Left renal pelvis (tissue), 4 donors: ENCODE data around the gene PGAM1. TPM values are rescaled to one million over a fixed set of nuclear protein-coding genes. Genes with fewer than 3 reads are reported as not detected.
"Not testable (repeated sequence)": the region's sequence is repeated elsewhere in the genome, so short reads cannot be mapped to it uniquely, and the experiment has no call there.

Experiments used
- DNase-seq, 4 donors: peaks; one replicate each; pipeline ENCODE4 v3.0.0-alpha.2; 2013; ENCODE audit warnings: low read depth in 4 of 4, low spot score in 3 of 4
- polyA plus RNA-seq, 4 donors: library from polyadenylated mRNA; unstranded; fragments of 120-200 nt; gene quantifications; one replicate each; pipeline ENCODE4 v1.2.1, GENCODE V29; 2013; ENCODE audit not compliant: insufficient read length in 4 of 4

Gene PGAM1
- polyA plus RNA-seq, result 100 to 1,000 TPM; 174 to 184 (median 179) TPM

DNA sequence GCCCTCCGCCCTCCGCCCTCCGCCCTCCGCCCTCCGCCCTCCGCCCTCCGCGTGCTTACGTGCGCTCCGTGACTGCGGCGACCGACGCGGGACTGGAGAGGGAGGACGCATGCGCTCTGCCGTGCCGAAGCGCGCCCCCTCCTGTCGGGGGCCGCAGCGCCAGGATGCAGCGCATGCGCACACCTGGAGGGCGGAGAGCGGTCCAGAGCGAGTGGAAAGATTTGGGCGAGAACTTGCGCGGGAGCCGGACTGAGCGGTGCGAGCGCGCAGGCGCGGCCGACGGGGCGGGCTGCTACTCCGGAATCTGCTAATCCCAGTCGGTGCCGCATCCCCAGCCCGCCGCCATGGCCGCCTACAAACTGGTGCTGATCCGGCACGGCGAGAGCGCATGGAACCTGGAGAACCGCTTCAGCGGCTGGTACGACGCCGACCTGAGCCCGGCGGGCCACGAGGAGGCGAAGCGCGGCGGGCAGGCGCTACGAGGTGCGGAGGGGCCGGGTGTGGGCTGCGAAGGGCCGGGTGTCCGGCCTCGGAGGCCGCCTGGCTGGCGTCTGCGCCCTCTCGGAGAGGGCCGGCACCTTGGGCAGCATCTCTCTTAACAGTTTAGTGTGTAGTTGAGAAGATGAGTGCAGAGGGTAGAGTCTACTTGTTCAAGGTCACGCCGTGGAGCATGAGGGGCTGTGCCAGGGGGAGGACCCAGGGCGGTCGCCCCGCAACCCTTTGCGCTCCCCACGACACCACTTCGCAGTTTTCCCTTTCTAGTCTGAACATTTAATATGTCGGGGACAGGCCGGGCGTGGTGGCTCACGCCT, at the start of gene PGAM1:
Gene PGAM1 (plus strand): TSS at position 228 of the 812 bp plus-strand sequence. CDS start 117 bp downstream, at position 345.
- peak; percentile 90 to 94 (median 90) for DNase-seq

DNA sequence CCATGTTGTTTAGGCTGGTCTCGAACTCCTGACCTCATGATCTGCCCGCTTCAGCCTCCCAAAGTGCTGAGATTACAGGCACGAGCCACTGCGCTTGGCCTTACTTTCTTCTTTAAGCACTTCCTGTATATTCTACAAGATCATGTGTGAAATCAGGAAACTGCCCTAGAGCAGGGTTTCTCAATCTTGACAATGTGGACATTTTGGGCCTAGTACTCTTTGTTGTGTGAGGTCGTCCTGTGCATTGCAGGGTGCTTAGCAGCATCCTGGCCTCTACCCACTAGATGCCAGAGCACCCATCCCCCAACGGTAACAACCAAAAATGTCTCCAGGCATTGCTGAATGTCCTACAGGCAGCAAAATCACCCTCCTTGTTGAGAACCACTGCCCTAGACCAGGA, 49.6 kb upstream of the PGAM1 start:
- no peak for DNase-seq

DNA sequence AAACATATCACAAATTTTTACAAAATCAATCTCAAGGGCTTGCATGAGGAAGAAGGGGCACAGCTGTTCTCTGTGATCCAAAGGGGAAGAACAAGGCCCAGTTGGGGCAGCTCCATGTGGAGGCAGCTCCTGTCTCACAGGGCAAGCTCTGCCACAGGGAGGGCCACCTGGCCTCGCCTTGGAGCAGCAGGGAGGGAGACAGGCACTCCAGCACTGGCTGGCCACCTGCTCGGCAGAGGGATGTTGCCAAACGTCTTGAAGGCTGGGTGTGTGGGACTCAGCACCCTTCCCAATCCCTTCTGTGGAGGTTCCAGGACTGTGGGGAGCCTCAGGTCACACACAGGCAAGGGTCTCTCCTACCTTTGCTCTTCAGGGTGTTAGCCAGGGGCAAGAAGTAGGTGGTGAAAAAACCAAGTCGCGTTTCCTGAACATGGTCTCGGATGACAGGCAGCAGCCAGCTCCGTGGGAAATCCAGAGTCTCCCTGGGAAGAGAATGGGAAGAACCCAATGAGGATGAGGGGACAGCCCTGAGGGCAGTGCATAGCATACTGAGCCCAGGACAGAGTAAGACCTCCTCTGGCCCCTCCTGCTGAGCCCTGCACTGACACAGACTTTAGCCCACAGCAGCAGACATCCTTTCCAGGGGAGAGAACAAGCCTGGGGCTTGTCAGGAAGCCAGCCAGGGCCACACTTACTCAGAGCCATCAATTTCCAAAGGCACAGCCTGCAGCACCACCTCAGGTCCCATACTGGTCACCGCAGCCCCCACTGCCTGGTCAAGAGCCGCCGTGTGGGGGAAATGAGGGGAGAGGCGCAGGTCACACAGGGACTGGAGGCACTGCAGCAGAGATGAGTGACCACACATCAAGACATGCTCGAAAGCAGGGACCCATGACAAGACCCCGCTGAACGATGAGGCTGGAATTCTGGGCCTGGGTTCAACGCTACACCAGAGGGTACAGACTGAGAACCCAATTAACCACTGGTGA, 46.8 kb upstream of the PGAM1 start:
- DNase-seq, result no peak

DNA sequence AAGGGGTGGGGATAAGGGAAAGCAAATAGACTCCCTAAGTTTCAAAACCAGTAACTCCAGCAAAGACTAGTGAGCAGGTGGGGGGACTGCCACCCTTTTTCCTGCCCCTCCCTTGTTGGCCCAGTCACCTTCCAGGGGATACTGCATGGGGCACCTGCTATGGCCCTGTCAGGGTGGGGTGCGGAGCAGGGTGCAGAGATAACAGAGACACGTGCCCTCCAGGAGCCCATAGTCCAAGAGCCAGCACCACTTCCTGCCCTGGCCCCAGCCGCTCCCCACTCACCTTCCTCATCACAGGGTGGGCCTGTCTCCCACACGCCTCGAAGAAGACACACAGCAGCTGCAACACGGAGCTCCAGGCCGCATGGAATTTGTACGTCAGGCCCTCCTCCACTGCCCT, 45.5 kb upstream of the PGAM1 start:
- no peak for DNase-seq

DNA sequence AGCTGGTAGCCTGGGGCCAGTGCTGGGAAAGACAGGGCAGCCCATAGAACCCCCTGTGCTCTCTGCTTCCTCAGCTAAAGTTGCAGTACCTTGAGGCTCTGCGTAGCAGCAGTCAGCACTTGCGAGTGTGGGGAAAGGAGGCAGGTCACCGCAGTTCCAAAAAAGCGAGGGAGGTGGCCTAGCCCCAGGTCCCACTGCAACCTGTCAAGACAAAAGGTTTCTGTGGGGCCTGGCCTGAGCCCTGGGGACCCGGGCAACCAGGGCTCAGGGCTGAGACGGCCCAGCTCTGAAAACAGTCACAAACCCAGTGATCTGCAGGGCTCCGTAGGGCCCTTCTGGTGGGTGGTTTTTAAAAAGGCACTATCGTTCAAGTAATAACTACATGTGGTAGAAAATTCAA, 44.4 kb upstream of the PGAM1 start:
- DNase-seq, result no peak

DNA sequence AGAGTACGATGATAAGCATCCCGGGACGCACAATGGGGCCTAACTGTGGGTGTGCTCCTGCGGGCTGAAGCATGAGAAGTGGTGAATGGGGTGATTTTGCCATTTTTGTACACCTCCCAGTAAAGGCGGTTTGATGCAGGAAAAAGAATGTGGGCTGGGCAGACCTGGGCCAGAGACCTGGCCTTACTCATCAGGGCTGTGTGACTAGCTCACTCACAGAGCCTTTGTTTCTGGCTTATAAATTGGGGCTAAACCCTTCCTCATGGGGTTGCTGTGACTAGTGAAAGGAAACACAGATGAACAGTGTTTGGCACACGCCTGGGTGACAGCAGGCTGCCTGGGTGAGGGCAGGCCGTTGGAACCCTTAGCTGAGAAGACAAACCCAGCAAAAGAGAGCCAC, 42.8 kb upstream of the PGAM1 start:
- DNase-seq, result no peak

DNA sequence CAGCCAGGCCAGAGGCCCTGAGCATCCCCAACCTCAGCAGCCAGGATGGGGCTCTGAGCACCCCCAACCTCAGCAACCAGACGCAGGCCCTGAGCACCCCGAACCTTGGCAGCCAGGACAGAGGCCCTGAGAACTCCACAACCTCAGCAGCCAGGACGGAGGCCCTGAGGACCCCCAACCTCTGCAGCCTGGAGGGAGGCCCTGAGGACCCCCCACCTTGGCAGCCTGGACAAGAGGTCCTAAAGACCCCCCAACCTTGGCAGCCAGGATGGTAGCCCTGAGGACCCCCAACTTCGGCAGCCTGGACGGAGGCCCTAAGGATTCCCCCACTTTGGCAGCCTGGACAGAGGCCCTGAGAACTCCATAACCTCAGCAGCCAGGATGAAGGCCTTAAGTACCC, 41.8 kb upstream of the PGAM1 start:
- DNase-seq, result no peak

DNA sequence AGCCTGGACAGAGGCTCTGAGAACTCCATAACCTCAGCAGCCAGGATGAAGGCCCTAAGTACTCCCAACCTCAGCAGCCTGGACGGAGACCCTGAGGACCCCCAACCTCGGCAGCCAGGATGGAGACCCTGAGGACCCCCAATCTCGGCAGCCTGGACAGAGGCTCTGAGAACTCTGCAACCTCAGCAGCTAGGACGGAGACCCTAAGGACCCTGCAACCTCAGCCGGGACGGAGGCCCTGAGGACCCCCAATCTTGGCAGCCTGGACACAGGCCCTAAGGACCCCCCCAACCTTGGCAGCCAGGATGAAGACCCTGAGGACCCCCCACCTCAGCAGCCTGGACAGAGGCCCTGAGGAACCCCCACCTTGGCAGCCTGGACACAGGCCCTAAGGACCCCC, 41.4 kb upstream of the PGAM1 start:
- DNase-seq, result no peak

DNA sequence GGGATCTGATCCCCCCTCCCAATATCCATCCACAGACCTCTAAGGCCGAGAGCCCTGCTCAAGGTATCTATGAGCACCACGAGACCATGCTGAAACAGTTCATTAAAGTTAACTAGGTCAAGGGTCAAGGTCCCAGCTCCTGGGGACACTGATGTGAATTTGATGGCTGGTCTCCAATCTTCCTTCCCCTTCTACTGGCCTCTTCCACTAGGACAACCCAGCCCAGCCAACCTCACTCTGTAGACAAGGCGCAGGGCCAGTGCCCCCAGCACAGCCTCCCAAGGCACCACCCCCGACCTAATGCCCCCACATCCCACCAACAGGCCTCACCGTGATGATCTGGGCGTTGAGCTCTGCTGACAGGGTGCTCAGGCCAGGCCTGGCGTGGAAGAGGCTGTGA, 40.4 kb upstream of the PGAM1 start:
- no peak for DNase-seq

DNA sequence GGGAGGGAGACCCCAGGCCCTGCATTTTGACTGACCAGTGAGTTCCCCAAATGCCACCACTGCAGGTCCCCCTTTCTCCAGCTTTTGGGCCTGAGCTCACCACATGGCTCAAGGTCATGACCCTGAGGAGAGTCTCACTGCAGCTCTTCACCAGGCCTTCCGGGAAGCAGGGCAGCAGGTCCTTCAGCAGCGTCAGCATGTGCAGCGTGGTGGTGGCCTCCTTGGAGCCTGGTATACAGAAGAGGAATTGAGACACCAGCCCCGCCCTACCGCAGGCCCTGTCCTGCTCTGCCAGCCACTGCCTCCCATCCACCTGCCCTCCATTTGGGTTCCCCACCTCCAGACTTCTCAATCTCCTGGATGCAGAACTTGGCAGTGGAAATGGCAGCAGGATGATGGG, 37.8 kb upstream of the PGAM1 start:
- no peak for DNase-seq

DNA sequence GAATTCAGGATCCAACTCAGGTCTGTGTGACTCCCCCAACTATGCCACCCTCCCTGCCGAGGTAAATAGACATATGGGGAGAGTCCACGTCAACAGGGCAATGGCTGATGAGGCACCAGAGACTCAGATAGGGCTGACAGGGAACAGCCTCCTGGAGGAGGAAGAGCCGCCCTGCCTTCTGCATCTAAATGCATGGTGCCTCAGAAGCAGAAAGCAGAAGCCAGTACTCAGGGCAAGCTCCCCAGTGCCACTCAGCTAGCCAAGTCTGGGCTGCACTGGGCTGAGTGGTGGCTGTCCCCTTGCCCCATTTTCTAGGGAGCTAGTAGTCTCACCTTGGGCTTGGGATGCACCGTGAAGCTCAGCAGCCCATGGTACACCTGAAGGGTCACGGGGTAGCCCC, 35.9 kb upstream of the PGAM1 start:
- DNase-seq, result no peak

DNA sequence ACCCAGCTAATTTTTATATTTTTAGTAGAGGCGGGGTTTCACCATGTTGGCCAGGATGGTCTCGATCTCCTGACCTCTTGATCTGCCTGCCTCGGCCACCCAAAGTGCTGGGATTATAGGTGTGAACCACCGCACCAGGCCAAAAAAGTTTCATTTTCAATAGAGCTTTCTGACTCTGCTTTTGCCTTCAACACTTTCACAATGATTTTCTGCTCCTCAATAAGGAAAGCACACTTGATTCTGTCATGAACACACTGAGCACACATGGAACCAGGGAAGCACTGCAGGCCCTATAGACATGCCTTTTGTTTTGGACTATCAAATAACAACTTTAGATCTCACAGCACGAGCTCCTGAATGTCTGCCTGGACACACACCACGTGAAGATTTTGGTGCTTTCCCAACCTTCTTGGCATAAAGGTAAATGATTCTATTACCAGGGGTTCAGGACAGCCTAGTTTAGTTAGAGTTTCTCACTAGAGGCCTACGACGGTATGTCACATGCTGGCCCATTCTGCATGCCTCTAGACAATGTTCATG, 32.9 kb upstream of the PGAM1 start:
- no peak for DNase-seq

DNA sequence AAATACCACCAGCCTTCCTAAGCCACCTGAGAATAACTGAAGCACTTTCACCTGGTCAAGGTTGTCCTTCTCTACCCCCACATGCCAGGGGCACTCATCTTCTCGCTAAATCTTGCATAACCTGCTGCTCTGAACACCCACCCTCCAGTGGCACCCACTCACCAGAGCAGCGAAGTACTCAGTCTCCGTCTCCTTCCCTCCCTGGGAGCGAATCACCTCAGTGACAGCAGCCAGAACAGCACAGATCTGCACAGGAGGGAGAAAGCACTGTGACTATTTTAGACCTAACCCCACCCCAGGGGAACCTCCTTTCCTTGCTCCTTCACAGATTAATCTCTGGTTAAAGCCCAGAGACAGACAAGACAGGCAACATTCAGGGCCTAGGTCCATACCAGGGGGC, 29.9 kb upstream of the PGAM1 start:
- DNase-seq, result no peak

DNA sequence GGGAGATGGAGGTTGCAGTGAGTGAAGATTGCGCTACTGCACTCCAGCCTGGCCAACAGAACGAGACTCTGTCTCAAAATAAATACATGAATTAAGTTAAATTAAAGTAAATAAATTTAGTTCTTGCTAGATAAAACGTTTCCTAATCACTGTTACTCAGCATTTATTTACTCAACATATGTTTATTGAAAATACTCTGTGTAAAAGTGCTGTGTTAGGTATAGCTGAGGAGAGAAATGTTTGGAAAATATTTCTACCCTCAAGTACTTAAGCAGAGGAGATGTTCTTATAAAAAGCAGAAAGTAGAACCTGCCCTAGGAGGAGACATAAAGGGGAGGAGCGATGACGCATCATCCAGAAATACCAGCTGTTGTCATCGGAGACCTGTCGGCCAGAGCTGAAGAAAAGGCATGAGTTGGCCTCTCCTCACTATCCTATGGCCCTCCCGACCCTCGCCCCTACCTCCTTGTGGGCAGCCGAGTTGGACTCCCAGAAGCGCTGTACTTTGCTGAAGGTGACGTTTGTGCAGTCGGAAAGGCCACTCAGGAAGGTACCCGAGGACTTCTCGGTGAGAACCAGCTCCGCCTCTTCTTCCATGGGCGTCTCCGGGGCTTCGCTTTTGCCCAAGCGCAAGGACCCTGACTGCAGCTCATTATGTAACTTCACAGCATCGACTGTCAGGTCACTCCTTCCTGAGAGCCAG, 26.0 kb upstream of the PGAM1 start:
- no peak for DNase-seq

DNA sequence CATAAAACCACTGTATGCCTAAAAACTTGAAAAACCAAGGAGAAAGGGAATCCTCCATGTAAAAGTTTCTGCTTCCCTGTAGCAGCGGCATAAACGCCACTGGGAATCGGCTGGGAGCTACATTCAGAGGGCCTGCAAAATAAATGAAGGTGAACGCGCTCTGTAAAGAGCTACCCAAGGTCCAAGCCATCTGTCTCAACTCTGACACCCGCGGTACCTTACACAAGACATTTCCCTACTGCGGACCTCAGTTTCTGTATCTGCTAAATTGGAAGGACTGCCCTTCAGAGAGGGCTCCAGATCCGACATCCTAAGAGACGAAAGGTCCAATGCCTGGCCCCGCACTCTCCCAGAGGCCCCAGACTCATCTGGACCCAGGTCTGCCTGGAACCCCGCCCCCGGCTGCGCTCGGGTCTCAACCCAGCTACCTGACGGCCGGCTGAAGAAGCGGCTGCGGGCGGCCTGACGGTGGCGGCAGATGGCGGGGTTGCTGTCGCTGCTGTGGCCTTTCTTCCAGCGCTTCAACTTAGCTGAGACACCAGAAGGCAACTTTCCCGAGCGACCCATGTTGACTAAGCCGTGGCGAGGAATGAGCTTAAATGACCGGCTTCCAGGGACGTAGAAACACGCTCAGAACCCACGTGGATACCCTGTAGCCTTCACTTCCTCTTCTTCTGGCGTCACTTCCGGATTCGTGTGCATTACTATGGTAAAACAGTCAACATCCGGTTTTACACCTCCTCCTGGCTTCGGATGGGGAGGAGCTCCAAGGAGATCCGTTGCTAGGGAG, 25.1 kb upstream of the PGAM1 start, which contains the start of gene RRP12:
Gene RRP12 (minus strand): TSS at position 676 of the 790 bp plus-strand sequence. CDS start 109 bp downstream, at position 567.
- DNase-seq, result peak; percentile 93 to 97 (median 96)

DNA sequence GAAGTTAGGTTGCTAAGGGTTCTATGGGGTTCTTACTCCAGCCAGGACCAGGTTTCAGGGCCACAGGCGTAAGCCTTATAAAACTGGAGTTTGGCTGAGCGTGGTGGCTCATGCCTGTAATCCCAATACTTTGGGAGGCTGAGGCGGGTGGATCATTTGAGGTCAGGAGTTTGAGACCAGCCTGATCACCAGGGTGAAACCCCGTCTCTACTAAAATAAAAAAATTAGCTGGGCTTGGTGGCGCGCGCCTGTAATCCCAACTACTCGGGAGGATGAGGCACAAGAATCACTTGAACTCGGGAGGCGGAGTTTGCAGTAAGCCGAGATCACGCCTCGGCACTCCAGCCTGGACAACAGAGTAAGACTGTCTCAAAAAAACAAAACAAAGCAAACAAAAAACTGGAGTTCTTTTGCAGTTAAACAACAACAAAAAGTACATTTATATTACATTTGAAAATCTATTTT, 24.5 kb upstream of the PGAM1 start:
- no peak for DNase-seq

DNA sequence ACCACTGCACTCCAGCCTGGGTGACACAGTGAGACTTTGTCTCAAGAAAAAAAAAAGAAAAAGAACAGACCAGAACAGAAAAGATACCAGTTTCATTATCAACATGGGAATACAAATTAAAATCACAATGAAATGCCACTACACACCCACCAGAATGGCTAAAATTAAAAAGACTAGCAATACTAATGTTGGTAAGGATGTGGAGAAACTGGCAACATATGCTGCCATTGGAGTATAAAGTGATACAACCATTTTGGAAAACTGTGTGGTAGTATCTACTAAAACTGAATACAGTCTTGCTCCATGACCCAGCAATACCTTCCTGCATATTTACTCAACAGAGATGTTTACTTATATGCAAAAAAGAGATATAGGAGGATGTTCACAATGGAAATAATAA, 21.9 kb upstream of the PGAM1 start:
- no peak for DNase-seq

DNA sequence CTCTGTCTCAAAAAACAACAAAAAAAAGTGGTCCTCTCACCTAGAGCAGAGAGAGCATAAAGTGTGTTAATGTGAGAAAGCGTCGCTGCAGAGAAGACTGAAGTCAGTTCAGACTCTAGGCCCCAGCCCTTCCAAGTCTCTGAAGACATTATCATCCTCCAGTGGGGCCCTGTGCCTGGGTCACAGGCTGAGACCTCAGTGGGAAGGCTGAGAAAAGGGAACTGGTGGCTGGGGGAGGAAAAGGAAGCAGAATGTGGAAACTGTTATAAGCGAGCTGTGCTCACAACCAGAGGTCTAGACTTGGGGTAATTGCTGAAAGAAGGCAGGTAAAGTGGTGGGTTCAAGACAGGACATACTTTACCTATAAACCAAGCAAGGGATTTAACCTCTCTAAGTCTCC, 19.9 kb upstream of the PGAM1 start:
- DNase-seq, result no peak

DNA sequence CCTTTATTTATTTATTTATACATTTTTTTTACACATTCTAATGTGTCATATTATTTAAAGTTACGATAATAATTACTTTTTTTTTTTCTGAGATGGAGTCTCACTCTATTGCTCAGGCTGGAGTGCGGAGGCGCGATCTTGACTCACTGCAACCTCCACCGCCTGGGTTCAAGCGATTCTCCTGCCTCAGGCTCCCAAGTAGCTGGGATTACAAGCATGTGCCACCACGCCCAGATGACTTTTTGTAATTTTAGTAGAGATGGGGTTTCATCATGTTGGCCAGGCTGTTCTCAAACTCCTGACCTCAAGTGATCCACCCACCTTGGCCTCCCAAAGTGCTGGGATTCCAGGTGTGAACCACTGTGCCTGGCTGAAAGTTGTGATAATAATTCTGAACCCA, 19.5 kb upstream of the PGAM1 start:
- DNase-seq, result not testable (repeated sequence)
